HG03196 (cell line): ENCODE data around the gene TRPM3.

Experiments
- ATAC-seq: cut with Tn5 transposase; IDR thresholded peaks from one replicate; pipeline ENCODE4 v1.9.1; 2021; ENCODE audit not compliant: unreplicated experiment

Gene TRPM3

DNA sequence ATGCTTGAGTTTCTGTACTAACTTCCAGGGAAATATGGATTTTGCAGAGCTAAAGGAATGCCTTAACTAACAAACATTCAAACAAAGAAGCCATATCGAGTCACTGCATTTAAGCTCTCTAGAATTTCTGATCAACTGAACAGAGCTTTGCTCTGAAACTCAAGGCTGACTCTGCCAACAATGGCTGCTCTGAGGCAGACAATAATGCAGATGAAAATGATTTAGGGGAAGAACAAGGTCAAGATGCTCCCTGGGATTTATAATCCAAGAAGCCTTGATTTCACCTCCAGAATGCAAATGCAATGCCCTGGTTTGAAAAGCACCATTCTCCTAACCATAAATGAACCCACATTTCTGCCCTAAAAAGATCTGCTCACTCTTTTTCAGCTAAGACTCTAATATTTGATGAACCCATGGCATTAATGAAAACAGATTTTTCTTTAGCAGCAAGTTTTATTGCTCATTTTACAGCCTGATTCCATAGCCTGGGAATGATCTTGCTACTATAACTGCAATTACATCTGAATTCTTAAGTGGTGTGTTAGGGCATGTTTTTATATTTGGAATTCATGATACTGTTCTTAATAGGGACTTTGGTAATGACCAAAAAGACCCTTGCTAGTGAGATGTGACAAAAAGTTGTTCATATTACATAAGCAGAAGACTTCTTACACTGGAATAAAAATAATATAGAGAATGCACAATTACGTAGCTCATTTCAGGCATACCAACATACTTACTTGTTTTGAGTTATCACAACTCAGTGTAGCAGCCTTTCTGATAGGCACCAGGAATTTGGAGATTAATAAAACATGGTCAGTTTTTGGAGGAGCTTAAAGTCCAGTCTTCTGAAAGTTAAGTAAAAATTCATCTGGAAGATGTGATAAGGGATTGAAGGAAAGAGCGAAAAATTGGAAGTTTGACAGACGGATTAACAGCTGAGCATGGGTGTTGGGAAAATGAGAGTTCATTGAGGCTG, 169.4 kb downstream of the TRPM3 start:
- no peak for ATAC-seq

DNA sequence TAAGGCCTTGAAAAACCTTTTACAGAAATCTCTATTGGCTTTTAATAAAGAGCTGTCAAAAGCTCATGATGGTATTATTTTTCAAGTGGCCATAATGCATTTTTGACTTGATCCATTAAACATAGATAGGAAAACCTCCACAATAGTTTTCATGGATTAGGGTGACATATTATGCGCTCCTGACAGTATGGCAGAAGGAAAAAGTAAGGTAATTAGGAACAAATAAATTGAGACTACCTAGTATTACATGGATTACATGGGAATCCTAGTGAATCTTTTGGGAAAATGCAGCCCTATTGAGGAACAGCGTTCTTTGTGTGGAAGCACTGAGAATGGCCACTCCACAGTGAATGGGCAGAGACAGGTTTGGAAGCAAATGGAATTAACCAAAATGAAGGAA, 171.2 kb downstream of the TRPM3 start:
- ATAC-seq = no peak

DNA sequence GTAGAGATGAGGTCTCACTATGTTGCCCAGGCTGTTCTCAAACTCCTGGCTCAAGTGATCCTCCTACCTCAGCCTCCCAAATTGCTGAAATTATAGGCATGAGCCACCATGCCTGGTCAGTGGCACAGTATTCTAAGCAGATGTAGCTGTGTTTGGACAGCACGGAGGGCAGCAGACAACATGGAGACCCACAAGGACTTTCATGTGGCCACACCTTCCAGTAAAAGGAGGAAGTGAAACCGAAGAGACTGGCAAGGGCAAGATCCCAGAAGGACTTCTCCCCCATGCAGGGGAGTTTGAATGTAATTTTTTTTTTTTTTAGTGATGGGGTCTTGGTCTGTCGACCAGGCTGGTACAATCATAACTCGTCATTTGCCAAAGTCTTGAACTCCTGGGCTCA, 172.2 kb downstream of the TRPM3 start:
- ATAC-seq = peak; percentile 53

DNA sequence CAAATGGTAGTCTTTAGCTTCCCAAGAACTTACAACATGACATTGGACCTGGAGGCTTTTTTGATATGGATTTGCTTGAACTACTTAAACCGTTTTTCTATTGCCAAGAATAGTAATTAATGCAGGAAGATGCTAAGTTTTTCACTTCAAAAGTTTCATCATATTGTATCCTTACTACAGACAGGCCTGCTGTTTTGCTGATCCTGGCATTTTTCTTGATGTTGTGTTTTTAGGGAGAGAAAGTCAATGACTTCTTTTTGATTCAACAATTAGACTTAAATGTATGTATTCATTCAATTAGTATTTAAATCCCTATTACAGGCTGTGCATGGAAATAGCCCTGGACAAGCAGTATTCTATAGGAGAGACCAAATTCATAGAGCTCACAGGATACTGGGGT, 172.7 kb downstream of the TRPM3 start:
- ATAC-seq = no peak

DNA sequence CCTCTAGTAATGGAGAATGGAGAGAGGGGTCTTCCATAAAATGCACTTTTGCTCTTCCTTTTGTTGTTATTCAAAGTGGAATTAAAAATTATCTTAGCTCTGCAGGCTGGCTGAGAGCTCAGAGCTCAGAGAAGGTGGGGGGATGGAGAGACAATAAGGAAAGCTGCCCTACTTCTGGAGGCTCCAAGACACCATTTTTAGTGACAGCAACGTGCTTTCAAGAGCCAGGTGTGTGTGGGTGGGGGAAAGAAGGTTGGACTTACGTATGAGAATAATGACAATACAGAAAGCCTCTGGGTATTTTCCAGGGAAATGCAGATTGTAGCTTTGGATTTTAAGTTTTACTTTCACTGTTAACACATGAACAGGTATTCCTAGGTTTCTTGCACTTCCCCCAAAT, 173.9 kb downstream of the TRPM3 start:
- no peak for ATAC-seq

DNA sequence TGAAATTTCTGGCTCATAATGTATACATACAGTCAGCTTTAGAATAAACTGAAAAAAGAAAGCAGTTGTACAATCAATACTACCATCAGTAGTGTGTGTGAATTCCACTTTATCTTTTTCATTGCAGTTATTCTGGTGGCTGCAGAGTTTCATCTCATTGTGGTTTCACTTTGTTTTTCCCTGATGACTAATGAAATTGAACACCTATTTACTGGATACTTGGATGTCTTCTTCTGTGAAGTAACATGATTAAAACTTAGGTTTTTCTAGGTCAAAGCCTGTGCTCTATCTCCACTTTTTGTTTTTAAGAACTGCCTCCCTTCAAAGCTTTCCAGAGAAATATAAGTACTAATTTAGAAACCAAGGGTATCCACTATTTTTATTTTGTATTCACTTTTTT, 174.3 kb downstream of the TRPM3 start:
- ATAC-seq = no peak

DNA sequence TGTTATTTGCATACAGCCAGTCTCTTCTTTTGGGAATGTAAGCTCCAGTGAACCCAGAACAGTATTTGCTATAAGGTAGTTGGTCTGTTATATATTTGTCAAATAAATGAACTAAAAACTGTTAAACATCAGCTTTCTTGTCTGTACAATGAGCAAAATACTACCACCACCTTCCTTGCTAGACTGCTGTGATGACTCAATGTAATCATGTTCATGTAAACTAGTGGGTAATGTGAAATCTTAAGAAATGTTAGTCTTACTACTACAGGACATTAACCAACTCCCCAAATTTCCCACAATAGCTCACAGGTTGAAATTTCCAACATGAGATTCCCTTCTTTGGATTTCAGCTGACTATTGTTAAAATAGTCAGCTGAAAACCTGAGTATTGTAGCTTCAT, 176.1 kb downstream of the TRPM3 start:
- no peak for ATAC-seq

DNA sequence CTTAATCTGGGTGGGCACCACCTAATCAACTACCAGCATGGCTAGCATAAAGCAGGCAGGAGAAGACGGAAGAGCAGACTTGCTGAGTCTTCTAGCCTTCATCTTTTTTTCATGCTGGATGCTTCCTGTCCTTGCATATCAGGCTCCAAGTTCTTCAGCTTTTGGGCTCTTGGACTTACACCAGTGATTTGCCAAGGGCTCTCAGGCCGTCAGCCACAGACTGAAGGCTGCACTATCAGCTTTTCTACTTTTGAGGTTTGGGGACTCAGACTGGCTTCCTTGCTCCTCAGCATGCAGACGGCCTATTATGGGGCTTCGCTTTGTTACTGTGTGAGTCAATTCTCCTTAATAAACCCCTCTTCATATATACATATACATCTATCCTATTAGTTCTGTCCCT, 180.2 kb downstream of the TRPM3 start:
- ATAC-seq = no peak

DNA sequence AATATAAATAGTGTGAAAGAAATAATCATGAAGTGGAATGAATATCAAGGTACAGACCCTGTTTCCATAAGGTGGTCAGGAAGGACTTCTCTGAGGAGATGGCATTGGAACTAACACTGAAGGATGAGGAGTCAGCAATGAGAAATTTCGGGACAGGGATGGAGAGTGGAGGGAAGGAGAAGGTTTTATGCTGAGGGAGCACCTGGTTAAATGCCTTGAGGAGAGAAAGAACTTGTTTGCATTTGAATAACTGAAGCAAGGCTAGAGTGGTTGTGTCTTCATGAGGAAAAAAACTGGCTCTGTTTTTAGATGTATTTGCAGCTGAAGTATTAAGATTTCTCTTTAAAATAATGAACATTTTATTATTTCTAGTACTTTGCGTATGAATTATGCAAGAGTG, 180.8 kb downstream of the TRPM3 start:
- no peak for ATAC-seq

DNA sequence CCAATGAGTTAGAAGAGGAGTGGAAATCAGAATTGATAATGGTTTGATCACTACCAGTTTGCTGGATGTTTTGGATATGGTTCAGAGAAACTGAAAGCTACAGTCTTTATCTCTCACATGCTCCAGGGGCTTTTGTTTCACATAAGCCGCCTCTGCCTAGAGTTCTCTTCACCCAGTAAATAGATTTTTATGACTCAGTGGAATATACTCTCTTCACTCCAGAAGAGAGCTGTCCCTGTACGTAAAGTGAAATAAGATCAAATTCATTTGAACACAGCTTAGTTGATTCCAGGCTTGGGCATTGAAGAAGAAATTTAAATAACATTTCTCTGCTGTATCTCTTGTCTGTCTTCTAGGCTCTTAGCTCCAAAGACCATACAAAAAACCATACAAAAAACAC, 184.9 kb downstream of the TRPM3 start:
- ATAC-seq = no peak

DNA sequence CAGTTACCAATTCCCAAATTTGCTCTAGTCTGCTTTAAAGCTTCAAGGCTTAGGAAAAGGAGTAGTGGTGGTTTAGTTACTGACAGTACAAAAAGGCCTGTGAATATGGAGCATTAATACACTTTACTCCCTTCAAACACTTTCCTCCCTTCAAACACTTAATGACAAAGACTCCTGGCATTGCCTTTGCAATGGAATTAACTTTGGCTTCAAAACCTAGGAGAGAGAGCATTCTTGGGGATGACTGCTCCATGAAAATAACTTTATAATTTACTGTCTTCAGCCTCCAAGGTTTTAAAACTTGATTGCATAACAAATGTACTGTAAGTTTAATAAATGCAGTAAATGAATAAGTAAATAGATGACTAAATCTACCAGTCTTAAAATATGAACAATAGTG, 185.6 kb downstream of the TRPM3 start:
- ATAC-seq = no peak

DNA sequence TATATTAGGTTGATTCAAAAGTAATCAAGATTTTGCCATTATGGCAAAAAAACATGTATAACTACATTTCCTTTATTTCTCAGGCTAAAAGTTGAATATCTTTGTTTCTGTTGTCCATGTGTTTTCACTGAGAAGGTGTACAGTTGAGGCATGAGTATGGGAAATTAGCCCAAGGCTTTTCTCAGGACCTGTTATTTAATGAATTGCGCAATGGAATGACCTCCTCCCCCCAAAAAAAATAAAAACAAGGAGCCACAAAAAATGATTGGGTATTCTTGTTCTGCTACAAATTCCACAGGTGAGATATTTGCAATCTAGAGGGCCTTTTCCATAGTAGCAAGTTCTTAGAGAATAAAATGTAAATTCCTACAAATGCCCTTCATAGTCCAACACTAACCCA, 186.8 kb downstream of the TRPM3 start:
- ATAC-seq = no peak

DNA sequence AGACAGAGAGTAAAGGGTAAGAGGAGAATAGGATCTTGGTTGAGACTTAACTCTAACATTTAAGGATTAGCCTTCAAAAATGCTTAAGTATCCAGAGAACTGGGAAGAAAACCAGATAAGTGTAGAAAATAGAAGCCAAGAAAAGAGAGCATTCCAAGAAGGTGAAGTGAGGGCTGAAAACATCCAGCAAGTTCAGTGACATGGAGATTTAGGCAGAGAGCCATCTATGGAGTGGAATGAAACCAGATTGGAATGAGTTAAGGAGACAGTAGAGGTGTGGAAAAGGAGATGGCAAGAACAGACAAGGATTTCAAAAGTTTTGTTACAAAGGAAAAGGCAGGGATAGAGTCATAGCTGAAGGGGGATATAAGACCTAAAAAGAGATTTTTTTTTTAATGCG, 188.1 kb downstream of the TRPM3 start:
- no peak for ATAC-seq

DNA sequence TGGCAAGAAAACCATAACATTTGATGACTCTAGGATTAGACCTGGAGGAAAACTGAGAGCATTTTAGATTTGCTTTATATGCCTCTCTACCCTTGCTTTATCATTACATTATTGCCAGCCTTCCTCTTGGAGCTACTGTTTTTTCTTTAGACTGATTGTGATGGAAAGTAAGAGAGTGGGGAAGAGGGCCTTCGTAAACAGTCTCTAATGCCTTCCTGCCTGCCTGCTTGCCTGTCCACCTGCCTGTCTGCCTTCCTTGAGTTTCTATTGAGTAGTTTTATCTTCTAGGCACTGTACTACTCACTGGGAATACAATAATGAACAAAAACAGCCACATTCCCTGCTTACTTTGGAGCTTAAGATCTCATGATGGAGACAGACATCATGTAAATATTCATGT, 189.3 kb downstream of the TRPM3 start:
- no peak for ATAC-seq

DNA sequence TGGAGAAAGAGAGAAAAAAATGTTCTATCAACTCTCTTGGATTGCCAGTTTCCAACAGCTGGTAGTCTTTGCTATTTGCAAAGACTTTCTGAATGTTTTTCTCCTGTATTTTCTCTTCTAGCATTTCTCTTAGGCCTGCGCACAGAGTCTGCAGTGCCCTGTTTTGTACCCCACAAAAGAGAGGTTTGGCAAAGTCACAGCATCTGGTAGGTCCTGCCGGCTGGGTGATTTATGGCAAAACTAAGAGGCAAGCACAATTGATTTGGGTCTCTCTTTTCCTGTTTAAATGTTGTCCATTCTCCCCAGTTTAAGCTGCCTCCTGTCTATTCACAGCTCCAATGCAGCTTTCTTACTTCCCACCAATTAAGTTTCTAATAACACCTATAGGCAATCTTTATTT, 193.9 kb downstream of the TRPM3 start:
- no peak for ATAC-seq

DNA sequence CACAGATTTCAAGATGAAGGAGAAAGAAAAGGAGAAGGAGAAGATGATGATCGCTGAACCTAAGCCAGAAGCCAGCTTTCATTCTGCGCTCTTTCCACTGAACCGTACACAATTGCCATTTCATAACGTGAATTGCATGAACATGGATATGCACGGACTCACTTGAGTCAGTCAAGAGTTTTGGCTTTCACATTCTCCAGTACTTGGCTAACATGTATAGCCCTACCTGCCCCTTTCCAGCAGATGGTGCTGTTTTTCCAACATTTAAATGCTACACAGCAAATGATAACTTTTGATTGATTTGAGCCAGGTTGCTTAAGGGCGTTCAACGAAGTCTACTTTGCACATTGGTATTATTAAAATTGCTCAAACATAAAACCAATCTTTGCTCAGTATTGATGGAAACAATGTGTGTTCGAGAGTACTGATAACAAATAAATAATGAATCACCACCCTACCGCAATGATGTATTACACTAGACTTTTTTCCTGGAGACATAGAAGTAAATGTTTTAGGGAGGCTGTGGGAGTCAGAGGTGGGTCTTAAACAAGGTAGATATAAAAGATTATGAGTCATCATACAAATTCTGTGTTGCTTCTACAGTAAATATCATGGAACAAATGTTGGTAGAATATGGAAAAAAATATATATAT, 196.4 kb downstream of the TRPM3 start:
- ATAC-seq = peak; percentile 73

DNA sequence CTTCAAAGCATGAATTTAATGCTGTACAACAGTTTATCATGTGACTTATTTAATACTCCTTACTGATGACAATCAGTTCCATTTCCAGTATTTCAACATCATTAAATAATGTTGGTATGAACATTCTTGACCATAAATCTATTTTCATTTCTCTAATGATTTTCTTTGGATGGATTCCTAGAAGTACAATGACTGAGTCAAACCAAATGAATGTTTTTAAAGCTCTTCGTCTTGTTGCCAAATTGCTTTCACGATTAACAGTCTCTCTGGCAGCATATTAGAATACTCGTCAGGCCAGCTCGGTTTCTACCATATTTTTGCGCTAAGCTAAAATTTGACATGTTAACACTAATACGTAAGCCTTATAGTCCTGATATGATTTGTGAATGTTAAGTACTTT, 197.0 kb downstream of the TRPM3 start:
- ATAC-seq = no peak

DNA sequence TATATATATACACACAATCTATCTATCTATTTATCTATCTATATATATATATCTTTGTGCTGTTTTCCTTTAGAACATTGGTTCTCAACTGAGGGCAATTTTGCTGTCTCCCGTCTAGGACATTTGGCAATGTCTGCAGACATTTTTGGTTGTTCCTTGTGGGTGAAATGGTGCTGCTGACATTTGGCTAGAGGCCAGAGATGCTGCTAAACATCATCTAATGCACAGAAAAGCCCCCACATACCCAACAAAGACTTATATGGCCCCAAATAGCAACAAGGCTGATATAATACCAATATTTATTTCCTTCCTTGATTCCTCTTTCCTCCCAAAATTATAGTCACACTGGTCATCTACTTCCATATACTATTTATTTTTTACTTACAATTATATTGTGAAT, 197.5 kb downstream of the TRPM3 start:
- no peak for ATAC-seq

DNA sequence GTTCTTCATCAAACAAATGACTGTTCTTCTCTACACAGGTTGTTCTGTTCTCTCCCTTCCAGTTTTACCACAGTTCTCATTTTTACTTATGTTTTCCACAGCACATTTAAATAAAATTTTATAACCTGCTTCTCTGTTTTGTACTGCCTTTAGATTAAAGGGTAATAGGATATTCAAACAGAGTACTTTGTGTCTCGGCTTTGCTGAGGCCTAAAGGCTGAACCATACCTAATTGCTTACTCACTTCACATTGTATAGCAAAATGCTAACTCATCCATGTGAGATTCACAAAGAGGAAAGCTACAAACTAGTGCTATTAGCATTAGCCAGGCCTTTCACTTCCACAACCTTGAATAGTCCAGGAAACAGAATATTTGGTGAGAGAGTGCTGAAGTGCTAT, 200.3 kb downstream of the TRPM3 start:
- ATAC-seq = no peak

DNA sequence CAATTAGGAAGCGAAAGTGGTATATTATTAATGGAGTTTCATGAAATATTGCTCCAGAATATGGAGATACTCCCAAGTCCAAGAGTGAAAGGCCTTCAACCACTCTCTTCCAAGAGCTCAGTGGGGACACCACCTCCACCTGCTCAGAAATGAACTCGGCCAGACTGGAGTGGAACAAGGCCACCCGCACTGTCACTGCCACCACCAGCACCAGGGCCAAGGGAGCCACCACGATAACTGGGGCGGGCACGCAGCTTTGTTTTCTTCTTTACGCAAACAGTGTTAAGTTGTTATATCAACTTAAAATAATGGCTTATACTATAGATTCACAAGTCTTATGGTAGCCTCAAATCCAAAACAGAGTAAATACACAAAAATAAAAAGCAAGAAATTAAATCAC, 204.1 kb downstream of the TRPM3 start:
- ATAC-seq = no peak

DNA sequence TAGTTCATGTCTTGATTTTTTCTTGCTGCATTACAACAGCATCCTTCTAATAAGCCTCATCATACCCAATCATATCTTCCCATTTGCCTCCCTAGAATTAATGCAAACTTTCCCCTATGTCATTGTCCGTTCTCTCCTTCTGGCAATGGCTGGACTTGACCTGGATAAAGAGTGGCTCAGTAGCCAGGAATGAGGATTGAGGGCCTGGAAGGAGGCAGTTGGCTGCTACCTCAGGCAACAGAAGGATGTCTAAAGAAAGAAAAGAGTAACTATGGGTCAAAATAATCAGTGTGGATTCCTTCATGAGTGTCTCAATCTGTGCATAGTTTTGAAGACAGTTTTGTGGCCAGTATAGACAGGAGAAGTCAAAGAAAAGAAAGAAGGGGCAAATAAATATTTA, 209.6 kb downstream of the TRPM3 start:
- no peak for ATAC-seq

DNA sequence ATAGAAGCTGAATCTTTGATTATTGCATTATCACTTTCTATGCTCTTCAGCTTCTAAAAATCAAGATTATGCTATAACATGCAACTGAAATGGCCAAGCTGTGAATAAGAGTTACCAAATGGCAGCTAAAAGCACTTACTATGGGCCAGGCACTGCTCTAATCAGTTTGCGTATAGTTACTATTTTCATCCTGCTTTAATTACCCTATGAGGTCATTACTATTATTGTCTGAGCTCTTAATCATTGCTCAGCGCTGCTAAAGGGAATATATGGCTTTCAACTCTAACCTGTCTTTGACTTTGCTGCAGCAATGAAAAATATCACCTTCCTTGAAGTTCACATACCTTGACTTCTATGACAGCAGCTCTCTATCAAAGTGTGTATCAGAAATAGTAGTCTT, 210.8 kb downstream of the TRPM3 start:
- ATAC-seq = no peak
